T-helper 1 cell (primary cell): ENCODE data around the gene SLC4A3.

ENCODE experiments used
- DNase-seq, 5 donors: peaks; one replicate each; pipeline ENCODE4 v3.0.0-alpha.2; 2012 to 2020

The SLC4A3 gene

GRCh38 chr2:219612577-219613286, 14.7 kb upstream of the SLC4A3 start:
- DNase-seq = no peak

DNA sequence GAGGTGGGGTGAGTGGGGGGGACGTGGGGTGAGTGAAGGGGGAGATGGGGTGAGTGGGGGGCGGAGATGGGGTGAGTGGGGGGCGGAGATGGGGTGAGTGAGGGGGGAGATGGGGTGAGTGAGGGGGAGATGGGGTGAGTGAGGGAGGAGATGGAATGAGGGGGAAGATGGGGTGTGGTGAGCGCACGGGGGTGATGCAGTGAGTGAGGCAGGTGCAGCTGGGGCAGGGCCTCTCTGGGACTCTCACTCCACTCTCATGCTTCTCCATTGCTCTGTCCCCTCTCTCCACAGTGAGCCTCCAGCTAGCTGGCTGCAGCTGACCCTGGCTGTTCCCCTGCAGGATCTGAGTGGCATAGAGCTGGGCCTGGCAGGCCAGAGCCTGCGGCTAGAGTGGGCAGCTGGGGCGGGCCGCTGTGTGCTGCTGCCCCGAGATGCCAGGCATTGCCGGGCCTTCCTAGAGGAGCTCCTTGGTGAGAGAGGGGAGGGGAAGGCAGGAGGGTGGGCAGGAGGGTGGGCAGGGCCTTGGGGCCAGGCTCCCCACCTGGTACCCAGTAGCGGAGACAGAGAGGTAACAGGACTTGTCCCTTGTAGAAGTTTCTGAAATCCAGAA, 13.9 kb upstream of the SLC4A3 start:
- no peak for DNase-seq

DNA sequence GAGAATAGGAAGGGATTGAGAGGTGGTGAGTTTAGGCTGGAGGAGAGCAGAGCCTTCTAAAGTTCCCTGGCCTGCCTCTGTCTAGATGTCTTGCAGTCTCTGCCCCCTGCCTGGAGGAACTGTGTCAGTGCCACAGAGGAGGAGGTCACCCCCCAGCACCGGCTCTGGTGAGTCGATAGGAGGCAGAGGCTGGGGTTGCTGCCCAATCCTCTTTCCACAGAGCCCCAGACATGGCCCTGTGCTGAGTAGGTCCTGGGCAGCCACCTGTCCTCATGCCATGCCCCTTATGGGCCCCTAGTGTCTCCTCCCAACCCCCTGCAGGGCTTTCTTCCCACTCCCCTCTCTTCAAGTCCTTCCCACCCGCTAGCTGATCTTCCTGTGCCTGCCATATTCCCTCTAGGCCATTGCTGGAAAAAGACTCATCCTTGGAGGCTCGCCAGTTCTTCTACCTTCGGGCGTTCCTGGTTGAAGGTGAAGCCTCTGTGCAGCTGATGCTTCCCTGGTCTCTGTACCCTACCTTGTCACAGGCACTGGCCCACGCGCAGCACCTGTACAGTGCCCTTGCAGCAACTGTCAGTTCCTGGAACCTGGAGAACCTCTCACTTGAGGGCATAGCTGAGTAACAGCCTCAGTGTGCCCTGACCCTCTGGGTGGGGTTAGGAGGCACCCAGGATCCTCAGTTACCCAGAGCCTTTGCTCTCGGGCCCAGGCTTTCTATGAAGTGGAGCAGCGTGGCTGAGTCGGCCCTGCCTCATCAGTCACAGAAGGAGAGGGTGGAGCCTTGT, 13.2 kb upstream of the SLC4A3 start:
- no peak for DNase-seq

- DNase-seq = no peak
Measured at GRCh38 chr2:219615036-219615435, 12.4 kb upstream of the SLC4A3 start.

DNA sequence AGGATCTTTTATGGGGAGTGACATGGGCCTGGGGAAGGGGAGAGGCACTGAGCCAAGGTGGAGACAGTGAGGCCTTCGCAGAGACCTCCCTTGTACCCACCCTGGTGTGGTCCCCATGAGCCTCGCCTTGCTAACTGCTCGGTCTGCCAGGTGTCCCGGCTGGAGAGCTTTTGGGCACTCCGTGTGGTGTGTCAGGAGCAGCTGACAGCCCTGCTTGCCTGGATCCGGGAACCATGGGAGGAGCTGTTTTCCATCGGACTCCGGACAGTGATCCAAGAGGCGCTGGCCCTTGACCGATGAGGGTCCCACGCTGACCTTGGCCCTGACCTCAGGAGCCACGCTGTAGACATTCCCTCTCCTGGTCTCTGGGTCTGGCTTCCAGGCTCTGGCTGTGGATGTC, 11.5 kb upstream of the SLC4A3 start:
- no peak for DNase-seq

GRCh38 chr2:219616550-219616949, 10.9 kb upstream of the SLC4A3 start:
- DNase-seq = no peak

GRCh38 chr2:219618733-219619122, 8.7 kb upstream of the SLC4A3 start:
- no peak for DNase-seq

- DNase-seq = no peak
Measured at GRCh38 chr2:219619235-219619634, 8.2 kb upstream of the SLC4A3 start.

DNA sequence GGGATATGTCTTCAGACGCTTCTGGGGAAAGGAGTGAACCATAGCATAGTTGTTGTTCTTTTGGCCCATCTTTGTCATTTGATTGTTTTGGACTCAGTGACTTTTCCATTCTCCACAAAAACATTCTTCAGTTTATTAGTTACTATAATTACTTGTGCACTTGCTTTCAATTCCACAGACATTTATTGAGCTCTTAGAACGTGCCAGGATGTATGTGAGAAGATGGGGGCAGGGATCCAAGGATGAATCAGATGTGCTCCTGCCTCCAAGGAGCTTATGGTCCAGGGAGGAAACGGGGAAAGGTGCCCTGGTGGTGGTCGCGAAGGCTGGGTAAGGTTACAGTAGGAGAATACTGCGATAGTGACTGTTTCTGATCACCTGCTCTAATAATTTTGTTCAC, 6.9 kb upstream of the SLC4A3 start:
- no peak for DNase-seq

DNA sequence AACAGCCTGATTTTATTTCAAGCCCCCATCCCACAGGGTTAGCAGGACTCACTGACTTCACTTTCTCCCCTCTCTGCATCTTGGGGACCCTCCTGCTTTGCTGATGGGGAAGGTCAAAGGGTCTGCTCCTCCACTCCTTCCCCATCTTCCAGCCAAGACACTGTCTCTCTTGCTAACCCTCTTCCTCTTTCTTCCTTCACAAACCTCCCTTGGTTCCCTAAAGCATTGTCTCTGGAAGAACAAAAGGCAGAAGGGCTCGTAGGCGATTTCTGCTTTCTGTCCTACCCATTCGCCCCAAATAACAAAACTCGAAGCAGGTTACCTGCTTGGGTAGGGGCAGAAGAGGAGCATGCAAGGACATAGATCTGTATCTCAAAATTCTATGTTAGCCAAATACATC, 5.5 kb upstream of the SLC4A3 start:
- no peak for DNase-seq

DNA sequence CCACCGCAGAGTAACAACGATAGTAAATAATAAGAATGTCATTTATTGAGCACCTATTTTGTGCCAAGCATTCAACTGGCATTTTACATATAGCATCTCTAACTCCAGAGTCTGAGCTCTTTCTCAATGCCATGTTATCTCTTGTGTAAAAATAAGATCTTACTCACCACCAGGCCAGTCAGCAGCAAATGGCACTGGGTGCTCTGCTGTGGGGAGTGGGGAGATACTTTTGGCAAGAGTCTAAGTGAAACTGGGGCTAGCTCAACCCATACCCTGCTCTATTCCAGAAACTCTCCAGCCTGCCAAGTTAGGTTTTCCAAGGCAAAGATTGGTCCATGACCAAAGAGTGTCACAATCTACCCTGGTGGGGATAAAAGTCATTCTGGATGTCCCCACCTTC, 5.0 kb upstream of the SLC4A3 start:
- DNase-seq = no peak

DNA sequence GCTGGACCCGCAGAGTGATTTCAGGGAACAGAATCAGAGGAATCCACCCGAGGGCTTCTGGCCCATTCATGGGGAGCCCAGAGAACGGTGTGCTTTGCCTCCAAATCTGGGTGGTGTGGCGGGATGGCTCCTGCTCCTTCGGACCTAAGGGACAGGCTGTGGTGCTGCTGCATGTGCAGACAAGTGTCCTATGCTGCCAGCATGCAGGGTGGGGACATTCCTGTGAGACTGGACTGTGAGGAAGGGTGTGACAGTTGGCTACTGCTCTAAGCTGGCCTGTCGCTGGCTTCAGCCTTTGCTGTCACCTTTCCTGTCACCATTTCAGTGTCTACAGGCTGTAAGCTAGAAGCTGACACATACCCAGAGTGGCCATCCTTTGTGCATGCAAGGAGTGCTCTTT, 2.9 kb upstream of the SLC4A3 start:
- DNase-seq = no peak

GRCh38 chr2:219625179-219625578, 2.3 kb upstream of the SLC4A3 start:
- DNase-seq = no peak

GRCh38 chr2:219626540-219626939, 890 bp upstream of the SLC4A3 start:
- no peak for DNase-seq

DNA sequence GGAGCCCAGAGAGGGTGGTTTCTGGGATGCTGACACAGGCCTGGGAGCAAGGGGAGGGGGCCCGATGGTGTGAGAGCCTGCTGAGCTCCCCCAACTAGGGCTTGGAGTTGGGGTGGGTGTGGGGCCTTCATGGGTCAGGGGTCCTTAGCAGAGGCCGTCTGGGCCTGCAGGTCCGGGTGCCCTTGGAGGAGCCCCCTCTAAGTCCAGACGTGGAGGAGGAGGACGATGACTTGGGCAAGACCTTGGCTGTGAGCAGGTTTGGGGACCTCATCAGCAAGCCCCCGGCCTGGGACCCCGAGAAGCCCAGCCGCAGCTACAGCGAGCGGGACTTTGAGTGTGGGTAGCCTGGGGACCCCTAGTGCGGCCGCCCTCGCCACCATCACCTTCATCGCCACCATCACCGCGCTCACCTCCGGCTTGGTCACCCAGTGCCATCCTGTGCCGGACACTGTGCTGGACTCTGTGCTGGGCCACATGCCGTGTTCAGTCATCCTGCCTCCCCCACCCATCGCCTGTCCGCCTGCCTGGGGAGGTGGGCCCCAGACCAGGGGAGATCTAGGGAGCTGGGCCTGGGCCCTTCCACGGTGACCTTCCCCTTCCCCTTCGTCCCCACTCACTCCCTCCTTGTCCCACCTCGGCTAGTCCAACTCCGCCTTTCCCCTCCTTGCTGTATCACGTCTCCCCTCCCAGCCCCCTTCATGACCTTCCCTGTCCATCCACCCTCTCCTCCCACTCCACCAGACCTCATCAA, 980 bp downstream of the SLC4A3 start:
- no peak for DNase-seq

DNA sequence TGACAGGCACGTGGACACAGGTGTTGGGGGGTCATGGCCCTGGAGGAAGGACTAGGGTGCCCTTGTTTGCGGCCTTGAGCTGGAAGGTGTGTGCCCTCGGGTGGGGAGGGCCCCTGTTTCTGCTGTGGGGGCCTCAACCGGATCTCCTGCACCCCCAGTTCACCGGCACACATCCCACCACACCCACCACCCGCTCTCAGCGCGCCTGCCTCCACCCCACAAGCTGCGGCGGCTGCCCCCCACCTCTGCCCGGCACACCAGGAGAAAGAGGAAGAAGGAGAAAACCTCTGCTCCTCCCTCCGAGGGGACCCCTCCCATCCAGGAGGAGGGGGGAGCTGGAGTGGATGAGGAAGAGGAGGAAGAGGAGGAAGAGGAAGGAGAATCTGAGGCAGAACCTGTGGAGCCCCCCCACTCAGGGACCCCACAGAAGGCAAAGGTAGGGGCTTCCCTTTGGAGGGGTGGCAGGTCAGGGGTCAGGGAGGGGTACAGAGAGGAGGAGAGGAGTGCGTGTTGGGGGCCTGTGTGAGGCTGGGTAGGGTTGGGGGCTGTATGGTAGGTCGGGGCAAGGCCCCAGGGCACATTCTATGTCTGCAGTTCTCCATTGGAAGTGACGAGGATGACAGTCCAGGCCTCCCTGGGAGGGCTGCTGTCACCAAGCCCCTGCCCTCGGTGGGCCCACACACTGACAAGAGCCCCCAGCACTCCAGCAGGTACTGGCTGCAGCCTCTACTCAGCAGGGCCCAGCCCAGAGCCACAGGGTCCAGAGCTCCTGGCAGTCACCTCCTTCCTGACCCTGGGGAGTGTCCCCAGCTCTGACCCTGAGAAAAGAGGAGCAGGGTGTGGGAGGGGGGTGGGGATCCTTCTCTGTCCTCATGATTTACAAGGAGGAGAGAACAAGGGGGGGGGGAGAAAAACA, 1.8 kb downstream of the SLC4A3 start:
- no peak for DNase-seq

DNA sequence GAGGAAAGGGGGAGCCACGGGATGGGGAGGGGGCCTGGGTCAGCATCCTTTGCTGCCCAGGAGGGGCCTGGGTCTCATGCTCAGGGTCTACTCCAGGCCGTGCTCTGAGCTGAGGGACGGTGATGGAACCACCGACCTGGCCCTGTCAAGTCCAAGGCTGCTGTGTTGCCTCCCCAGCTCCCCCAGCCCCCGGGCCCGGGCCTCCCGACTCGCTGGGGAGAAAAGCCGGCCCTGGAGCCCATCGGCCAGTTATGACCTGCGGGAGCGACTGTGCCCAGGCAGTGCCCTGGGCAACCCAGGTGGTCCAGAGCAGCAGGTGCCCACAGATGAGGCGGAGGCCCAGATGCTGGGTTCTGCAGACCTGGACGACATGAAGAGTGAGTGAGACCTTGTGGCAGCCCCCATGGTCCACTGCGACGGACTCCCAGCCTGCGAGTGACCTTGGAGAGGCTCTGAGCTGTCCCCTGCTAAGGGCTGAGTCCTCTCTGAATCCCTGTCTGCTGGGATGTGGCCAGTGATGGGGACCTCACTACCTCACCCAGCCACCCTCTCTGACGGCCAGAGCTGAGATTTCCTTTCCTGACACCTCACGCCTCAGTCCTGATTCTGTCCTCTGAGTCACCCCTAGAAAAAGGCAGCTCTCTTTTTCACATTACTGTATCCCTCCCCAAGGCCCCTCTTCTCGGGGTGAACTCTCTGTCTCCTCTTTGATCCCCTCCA, 2.7 kb downstream of the SLC4A3 start:
- DNase-seq = no peak

- no peak for DNase-seq
Measured at GRCh38 chr2:219630770-219631405, 3.5 kb downstream of the SLC4A3 start.

- DNase-seq = no peak
Measured at GRCh38 chr2:219631406-219631891, 4.0 kb downstream of the SLC4A3 start.

GRCh38 chr2:219631904-219632759, 4.7 kb downstream of the SLC4A3 start:
- no peak for DNase-seq
